GM23338 (cell line): ENCODE results near the gene KCTD7.

Experiments used
- CREB1 ChIP-seq: fragments of 250-450 bp; sonication (Bioruptor Pico); IDR thresholded peaks from 2 replicates; pipeline ENCODE4 v1.5.0; 2020; ENCODE audit warnings: low read depth, mild to moderate bottlenecking, moderate library complexity
- CTCF ChIP-seq, 2 experiments: fragments of 200-600 bp in 1 of 2; sonication (generic) in 1 of 2; conservative IDR thresholded peaks; 2 replicates each; pipeline versions ENCODE4 v1.5.1 to v1.6.1; 2016 to 2017; ENCODE audit warnings: antibody characterized with exemption in 2 of 2, low read depth in 2 of 2, mild to moderate bottlenecking in 2 of 2, moderate library complexity in 1 of 2
- EZH2 ChIP-seq: fragments of 200-600 bp; sonication (generic); IDR thresholded peaks from one replicate; pipeline ENCODE4 v1.8.0; 2017; ENCODE audit warnings: antibody characterized with exemption, mild to moderate bottlenecking, low read depth; ENCODE audit not compliant: unreplicated experiment
- EZH2phosphoT487 ChIP-seq: fragments of 200-600 bp; sonication (generic); IDR thresholded peaks from one replicate; pipeline ENCODE4 v1.8.1; 2018; ENCODE audit warnings: antibody characterized with exemption; ENCODE audit not compliant: unreplicated experiment
- JUNB ChIP-seq: IDR thresholded peaks from one replicate; pipeline ENCODE4 v1.6.1; 2016; ENCODE audit warnings: antibody characterized with exemption; ENCODE audit not compliant: unreplicated experiment
- NANOG ChIP-seq: IDR thresholded peaks from 2 replicates; pipeline ENCODE4 v1.6.1; 2016; ENCODE audit warnings: antibody characterized with exemption, borderline replicate concordance
- POLR2AphosphoS5 ChIP-seq: IDR thresholded peaks from 2 replicates; pipeline ENCODE4 v1.6.1; 2016; ENCODE audit warnings: antibody characterized with exemption, low read depth
- STAT1 ChIP-seq: IDR thresholded peaks from one replicate; pipeline ENCODE4 v1.6.1; 2016; ENCODE audit warnings: antibody characterized with exemption; ENCODE audit not compliant: unreplicated experiment
- ZNF114 ChIP-seq: fragments of 250-450 bp; sonication (Bioruptor Pico); IDR thresholded peaks from 2 replicates; pipeline ENCODE4 v1.5.0; 2020; ENCODE audit warnings: mild to moderate bottlenecking, moderate library complexity
- ZNF331 ChIP-seq: fragments of 250-450 bp; sonication (Bioruptor Pico); IDR thresholded peaks from 2 replicates; pipeline ENCODE4 v1.5.0; 2020; ENCODE audit warnings: low read depth, mild to moderate bottlenecking, moderate library complexity
- ZNF462 ChIP-seq: fragments of 250-450 bp; sonication (Bioruptor Pico); IDR thresholded peaks from 2 replicates; pipeline ENCODE4 v1.5.0; 2020; ENCODE audit warnings: mild to moderate bottlenecking, moderate library complexity
- TF ChIP-seq, protein P1 (sequence below): IDR thresholded peaks from one replicate; pipeline ENCODE4 v1.6.1; 2018; ENCODE audit warnings: antibody characterized with exemption; ENCODE audit not compliant: unreplicated experiment
- TF ChIP-seq, protein P2 (sequence below): IDR thresholded peaks from 2 replicates; pipeline ENCODE4 v1.6.1; 2016; ENCODE audit warnings: antibody characterized with exemption

DNA sequence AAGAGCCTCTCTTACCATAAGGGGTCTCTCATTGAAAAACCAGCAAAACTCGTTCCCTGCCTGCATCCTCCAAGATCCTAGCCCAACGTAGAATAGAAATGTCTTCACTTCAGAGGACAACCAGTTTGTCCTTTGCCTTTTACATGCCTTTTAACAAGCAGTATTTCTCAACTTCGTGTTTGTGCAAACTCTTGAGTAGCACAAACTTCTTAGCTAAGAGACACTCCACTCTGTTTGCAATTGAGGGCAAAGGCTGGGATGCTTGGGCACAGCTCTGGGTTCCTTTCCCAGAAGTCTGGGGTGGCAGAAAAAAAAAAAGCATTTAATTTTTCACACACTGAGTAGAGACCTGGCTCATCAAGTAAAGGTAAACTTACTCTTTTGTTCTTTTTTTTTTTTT, 19.5 kb upstream of the KCTD7 start:
- TF ChIP-seq CTCF (conservative IDR thresholded peaks at IDR 0.05; ENCODE audit: low read depth in 2 of 2) (no peak), EZH2 (no peak), EZH2phosphoT487 (no peak), POLR2AphosphoS5 (no peak), ZNF114 (no peak), CREB1 (CRISPR knock-in tag) (no peak), STAT1 (no peak), JUNB (no peak), NANOG (no peak), ZNF462 (CRISPR knock-in tag) (no peak), ZNF331 (CRISPR knock-in tag) (no peak)
- TF ChIP-seq, protein P1, sequence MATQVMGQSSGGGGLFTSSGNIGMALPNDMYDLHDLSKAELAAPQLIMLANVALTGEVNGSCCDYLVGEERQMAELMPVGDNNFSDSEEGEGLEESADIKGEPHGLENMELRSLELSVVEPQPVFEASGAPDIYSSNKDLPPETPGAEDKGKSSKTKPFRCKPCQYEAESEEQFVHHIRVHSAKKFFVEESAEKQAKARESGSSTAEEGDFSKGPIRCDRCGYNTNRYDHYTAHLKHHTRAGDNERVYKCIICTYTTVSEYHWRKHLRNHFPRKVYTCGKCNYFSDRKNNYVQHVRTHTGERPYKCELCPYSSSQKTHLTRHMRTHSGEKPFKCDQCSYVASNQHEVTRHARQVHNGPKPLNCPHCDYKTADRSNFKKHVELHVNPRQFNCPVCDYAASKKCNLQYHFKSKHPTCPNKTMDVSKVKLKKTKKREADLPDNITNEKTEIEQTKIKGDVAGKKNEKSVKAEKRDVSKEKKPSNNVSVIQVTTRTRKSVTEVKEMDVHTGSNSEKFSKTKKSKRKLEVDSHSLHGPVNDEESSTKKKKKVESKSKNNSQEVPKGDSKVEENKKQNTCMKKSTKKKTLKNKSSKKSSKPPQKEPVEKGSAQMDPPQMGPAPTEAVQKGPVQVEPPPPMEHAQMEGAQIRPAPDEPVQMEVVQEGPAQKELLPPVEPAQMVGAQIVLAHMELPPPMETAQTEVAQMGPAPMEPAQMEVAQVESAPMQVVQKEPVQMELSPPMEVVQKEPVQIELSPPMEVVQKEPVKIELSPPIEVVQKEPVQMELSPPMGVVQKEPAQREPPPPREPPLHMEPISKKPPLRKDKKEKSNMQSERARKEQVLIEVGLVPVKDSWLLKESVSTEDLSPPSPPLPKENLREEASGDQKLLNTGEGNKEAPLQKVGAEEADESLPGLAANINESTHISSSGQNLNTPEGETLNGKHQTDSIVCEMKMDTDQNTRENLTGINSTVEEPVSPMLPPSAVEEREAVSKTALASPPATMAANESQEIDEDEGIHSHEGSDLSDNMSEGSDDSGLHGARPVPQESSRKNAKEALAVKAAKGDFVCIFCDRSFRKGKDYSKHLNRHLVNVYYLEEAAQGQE, result no peak
- TF ChIP-seq, protein P2, sequence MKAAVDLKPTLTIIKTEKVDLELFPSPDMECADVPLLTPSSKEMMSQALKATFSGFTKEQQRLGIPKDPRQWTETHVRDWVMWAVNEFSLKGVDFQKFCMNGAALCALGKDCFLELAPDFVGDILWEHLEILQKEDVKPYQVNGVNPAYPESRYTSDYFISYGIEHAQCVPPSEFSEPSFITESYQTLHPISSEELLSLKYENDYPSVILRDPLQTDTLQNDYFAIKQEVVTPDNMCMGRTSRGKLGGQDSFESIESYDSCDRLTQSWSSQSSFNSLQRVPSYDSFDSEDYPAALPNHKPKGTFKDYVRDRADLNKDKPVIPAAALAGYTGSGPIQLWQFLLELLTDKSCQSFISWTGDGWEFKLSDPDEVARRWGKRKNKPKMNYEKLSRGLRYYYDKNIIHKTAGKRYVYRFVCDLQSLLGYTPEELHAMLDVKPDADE, result no peak
